Measurements from ENCODE around the gene UNC45B. TPM values are rescaled to one million over a fixed set of nuclear protein-coding genes. Genes with fewer than 3 reads are reported as not detected.
"Not testable (repeated sequence)": the region's sequence is repeated elsewhere in the genome, so short reads cannot be mapped to it uniquely, and the experiment has no call there.

Gene UNC45B
- total RNA-seq, 1 donor from 2014 or later = 0.56 TPM

DNA sequence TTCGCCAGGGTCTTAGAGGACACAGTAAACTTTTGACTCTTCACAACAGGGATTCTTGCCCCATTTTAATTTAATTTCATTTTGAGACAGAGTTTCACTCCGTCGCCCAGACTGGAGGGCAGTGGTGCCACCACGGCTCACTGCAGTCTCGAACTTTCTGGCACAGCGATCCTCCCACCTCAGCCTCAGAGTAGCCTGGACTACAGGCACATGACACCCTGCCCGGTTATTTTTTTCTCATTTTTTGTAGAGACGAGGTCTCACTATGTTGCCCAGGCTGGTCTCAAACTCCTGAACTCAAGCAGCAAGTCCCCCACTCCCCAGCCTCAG, 5.2 kb upstream of the UNC45B start:
- no peak for DNase-seq (ENCODE audit: extremely low spot score, unreplicated experiment)
- peaks cover 3% of the 10 kb centered on the region for H3K4me1 Mint-ChIP-seq (ENCODE audit: unreplicated experiment)
- H3K27ac Mint-ChIP-seq = no peak overlapping the region
- peak overlapping the region; percentile 88 for H3K4me3 Mint-ChIP-seq
- TF ChIP-seq, protein P1, sequence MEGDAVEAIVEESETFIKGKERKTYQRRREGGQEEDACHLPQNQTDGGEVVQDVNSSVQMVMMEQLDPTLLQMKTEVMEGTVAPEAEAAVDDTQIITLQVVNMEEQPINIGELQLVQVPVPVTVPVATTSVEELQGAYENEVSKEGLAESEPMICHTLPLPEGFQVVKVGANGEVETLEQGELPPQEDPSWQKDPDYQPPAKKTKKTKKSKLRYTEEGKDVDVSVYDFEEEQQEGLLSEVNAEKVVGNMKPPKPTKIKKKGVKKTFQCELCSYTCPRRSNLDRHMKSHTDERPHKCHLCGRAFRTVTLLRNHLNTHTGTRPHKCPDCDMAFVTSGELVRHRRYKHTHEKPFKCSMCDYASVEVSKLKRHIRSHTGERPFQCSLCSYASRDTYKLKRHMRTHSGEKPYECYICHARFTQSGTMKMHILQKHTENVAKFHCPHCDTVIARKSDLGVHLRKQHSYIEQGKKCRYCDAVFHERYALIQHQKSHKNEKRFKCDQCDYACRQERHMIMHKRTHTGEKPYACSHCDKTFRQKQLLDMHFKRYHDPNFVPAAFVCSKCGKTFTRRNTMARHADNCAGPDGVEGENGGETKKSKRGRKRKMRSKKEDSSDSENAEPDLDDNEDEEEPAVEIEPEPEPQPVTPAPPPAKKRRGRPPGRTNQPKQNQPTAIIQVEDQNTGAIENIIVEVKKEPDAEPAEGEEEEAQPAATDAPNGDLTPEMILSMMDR (conservative IDR thresholded peaks at IDR 0.05) = no peak
- no peaks in the 10 kb centered on the region for H3K9me3 Mint-ChIP-seq
- H3K36me3 Mint-ChIP-seq = no peaks in the 10 kb centered on the region
- peaks cover 6% of the 10 kb centered on the region for H3K27me3 Mint-ChIP-seq

DNA sequence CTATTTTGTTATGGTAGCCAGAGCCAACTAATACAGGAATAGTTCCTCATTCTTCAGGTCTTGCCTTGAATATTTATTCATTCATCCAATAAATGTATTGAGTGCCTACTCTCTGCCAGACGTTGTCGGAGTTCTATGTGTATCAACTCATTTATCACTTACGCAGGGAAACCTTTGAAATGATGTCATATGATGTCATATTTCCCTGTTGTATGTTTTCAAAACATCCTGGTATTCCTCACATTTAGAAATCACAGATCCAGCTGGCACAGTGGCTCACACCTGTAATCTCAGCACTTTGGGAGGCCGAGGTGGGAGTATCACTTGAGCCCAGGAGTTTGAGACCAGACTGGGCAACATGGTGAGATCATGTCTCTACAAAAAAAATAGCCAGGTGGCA, 2.8 kb upstream of the UNC45B start:
- TF ChIP-seq, protein P1 (conservative IDR thresholded peaks at IDR 0.05) = no peak
- Mint-ChIP-seq H3K9me3 (no peaks in the 10 kb centered on the region), H3K4me1 (ENCODE audit: unreplicated experiment) (peaks cover 3% of the 10 kb centered on the region), H3K27ac (no peak overlapping the region), H3K4me3 (no peak overlapping the region), H3K36me3 (no peaks in the 10 kb centered on the region), H3K27me3 (peaks cover 6% of the 10 kb centered on the region)
- DNase-seq (ENCODE audit: extremely low spot score, unreplicated experiment) = no peak

DNA sequence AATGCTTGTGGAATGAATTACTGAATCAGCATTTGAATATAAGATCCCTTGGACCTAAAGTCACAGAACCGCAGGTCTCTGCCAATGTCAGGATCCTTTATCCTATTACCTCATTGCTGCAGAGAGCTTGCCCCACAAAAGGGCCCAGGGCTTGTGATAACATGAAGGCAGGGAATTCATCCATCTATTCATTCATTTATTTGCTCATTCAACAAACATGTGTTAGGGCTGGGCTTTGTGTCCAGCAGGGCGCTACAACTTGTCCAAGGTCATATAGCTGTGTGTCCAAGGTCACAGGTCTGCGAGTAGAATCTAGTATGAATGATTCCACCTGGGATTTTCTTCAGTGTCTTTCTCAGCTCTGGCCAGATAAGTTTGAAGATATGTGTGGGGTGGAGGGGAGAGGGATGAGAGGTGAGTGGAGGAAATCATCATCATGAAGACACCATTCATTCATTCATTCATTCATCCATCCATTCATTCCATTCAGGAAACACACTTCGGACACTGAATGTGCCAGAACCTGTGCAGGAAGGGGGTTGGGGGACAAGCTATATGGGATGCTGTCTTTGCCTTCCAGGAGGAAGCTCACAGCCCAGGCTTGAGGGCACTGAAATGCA, 1.3 kb upstream of the UNC45B start:
- no peak for DNase-seq (ENCODE audit: extremely low spot score, unreplicated experiment)
- no peaks in the 10 kb centered on the region for H3K9me3 Mint-ChIP-seq
- H3K36me3 Mint-ChIP-seq = no peaks in the 10 kb centered on the region
- no peak overlapping the region for H3K27ac Mint-ChIP-seq
- peaks cover 6% of the 10 kb centered on the region for H3K27me3 Mint-ChIP-seq
- TF ChIP-seq, protein P1 (conservative IDR thresholded peaks at IDR 0.05) = no peak
- no peaks in the 10 kb centered on the region for H3K4me1 Mint-ChIP-seq (ENCODE audit: unreplicated experiment)
- H3K4me3 Mint-ChIP-seq = no peak overlapping the region

DNA sequence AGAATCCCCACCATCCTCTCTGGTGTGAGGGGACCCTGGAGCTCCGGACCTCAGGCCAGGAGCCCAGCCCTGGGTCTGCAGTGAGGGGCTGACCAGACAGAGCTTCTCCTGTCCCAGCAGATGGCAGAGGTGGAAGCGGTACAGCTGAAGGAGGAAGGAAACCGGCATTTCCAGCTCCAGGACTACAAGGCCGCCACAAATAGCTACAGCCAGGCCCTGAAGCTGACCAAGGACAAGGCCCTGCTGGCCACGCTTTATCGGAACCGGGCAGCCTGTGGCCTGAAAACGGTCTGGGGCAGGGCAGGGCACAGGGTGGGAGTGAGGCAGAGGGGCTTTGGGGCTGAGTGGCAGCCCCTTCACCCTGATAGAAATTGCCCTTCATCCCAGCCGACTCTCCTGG, 527 bp downstream of the UNC45B start:
- no peaks in the 10 kb centered on the region for H3K36me3 Mint-ChIP-seq
- H3K4me1 Mint-ChIP-seq (ENCODE audit: unreplicated experiment) = no peaks in the 10 kb centered on the region
- DNase-seq (ENCODE audit: extremely low spot score, unreplicated experiment) = no peak
- TF ChIP-seq, protein P1 (conservative IDR thresholded peaks at IDR 0.05) = no peak
- H3K9me3 Mint-ChIP-seq = no peaks in the 10 kb centered on the region
- H3K4me3 Mint-ChIP-seq = no peak overlapping the region
- H3K27ac Mint-ChIP-seq = no peak overlapping the region
- H3K27me3 Mint-ChIP-seq = peaks cover 6% of the 10 kb centered on the region

DNA sequence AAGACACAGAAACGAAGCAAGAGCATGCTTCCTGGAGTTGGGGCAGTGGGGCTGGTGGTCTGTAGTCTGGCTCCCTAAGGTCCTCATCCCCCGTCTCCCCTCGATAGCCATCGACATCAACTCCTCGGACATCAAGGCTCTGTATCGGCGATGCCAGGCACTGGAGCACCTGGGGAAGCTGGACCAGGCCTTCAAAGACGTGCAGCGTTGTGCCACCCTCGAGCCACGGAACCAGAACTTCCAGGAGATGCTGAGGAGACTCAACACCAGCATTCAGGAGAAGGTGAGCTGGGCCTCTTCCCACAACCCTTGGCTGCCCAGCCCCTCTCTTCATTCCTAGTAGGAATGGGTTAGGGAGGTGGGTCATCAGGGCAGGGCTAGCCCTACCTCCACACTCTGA, 2.3 kb downstream of the UNC45B start:
- TF ChIP-seq, protein P1 (conservative IDR thresholded peaks at IDR 0.05) = no peak
- Mint-ChIP-seq H3K27ac (no peak overlapping the region), H3K9me3 (no peaks in the 10 kb centered on the region), H3K27me3 (peaks cover 6% of the 10 kb centered on the region), H3K4me1 (ENCODE audit: unreplicated experiment) (no peaks in the 10 kb centered on the region), H3K36me3 (no peaks in the 10 kb centered on the region), H3K4me3 (no peak overlapping the region)
- no peak for DNase-seq (ENCODE audit: extremely low spot score, unreplicated experiment)

DNA sequence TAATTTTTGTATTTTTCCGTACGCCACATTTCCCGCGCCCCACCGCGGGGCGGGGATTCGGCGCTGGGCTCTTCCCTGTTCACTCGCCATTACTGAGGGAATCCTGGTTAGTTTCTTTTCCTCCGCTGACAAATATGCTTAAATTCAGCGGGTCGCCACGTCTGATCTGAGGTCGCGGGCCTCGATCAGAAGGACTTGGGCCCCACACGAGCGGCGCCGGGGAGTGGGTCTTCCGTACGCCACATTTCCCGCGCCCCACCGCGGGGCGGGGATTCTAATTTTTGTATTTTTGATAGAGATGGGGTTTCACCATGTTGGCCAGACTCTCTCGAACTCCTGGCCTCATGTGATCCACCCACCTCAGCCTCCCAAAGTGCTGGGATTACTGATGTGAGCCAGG, 3.5 kb downstream of the UNC45B start:
- not testable (repeated sequence) for H3K4me3 Mint-ChIP-seq; H3K27me3 Mint-ChIP-seq; H3K4me1 Mint-ChIP-seq (ENCODE audit: unreplicated experiment); H3K27ac Mint-ChIP-seq; DNase-seq (ENCODE audit: extremely low spot score, unreplicated experiment); H3K9me3 Mint-ChIP-seq; H3K36me3 Mint-ChIP-seq
